Loucy (cell line): ENCODE measurements around the gene SPACA5.
"Not testable (repeated sequence)": the region's sequence is repeated elsewhere in the genome, so short reads cannot be mapped to it uniquely, and the experiment has no call there.

ENCODE experiments used
- CTCF ChIP-seq: fragments of 200-600 bp; sonication (generic); conservative IDR thresholded peaks from 2 replicates; pipeline ENCODE4 v1.5.1; 2014; ENCODE audit warnings: mild to moderate bottlenecking, antibody characterized with exemption, low read length
- EZH2phosphoT487 ChIP-seq: fragments of 200-600 bp; IDR thresholded peaks from 2 replicates; pipeline ENCODE4 v1.6.1; 2018; ENCODE audit warnings: antibody characterized with exemption, mild to moderate bottlenecking, moderate library complexity, borderline replicate concordance

- not testable (repeated sequence) for TF ChIP-seq CTCF, EZH2phosphoT487
Measured at GRCh38 chrX:47961830-47962229, 45.0 kb upstream of the SPACA5 start.
